Measurements from ENCODE around the gene NEURL3.

NEURL3 gene

GRCh38 chr2:96533292-96534073 lies 28.3 kb upstream of the NEURL3 start (continued):
- TF ChIP-seq ZNF423 (tag by site-specific recombination; IDR thresholded peaks at IDR 0.05) (no peak), MZF1 (tag by site-specific recombination; IDR thresholded peaks at IDR 0.05; ENCODE audit: borderline replicate concordance) (no peak), SP7 (tag by site-specific recombination; IDR thresholded peaks at IDR 0.05) (no peak), ZNF37A (tag by site-specific recombination; IDR thresholded peaks at IDR 0.05) (no peak), ZNF112 (tag by site-specific recombination; IDR thresholded peaks at IDR 0.05) (no peak), ZFP3 (tag by site-specific recombination; IDR thresholded peaks at IDR 0.05; ENCODE audit: low read depth) (no peak), ZBTB20 (tag by site-specific recombination; IDR thresholded peaks at IDR 0.05) (no peak), ZNF530 (tag by site-specific recombination; IDR thresholded peaks at IDR 0.05; ENCODE audit: low read depth) (no peak), GLIS2 (tag by site-specific recombination; IDR thresholded peaks at IDR 0.05) (peak; percentile 14; the same call in 1 of the 2 replicates), ZNF514 (tag by site-specific recombination; IDR thresholded peaks at IDR 0.05) (no peak)

DNA sequence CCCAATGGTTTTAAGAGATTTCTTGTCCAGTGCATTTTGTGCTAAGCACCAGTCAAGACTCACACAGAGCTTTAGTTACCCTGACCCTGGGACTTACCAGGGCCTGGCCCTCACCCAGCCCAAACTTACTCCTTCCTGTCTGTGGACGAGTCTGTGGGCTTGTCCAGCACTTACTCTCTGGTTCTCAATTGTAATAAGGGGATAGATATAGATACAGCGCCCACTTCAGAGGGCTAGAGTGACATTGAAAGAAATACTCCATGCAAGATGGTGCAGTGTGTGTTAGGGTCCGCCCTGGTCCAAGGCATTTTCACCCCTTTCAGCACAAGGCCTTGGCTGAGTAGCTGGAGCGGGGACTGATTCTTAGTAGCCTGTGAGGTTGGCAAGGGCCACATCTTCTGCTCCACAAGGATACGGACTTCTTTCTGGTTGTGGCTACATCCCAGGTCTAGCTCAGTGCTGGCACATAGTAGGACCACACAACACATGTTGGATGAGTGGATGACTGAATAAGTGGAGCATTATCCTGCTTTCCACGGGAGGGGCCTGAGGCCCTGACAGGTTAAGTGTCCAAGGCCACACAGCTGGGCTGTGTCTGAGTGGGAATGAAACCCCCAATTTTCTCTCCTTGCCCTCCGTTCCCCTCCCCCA lies 27.6 kb upstream of the NEURL3 start:
- CTCF ChIA-PET = interaction anchor here (1.0 to 4.9 kb wide), 7 partner anchors 12 to 540 kb away, joined by 3 to 27 read pairs (median 4); partner anchors contain the start of genes CIAO1 and TMEM127
- Histone ChIP-seq H3K36me3 (ENCODE audit: control insufficient read depth in 2 of 2, insufficient read depth in 1 of 2, low read length in 2 of 2) (no peaks in the 10 kb centered on the region), H3K4me1 (ENCODE audit: control insufficient read depth, insufficient read depth, low read length) (peaks cover 36% of the 10 kb centered on the region), H3K4me3 (ENCODE audit: low read depth, low read length) (no peak overlapping the region), H3K9me3 (ENCODE audit: control insufficient read depth, insufficient read depth, low read depth, low read length) (no peaks in the 10 kb centered on the region), H3K27ac (ENCODE audit: extremely low read depth, low read depth, low read length) (peak overlapping the region; percentile 63)
- TF ChIP-seq SP3 (tag by site-specific recombination; IDR thresholded peaks at IDR 0.05) = no peak
- peak; percentile 27; the same call in 1 of the 2 replicates for TF ChIP-seq ZNF600 (tag by site-specific recombination; IDR thresholded peaks at IDR 0.05)
- POLR2A ChIA-PET = interaction anchor here (1.0 kb wide), 1 partner anchor 325 kb away, joined by 3 read pairs; the partner anchor contains the start of gene STARD7

GRCh38 chr2:96531872-96532505 lies 26.8 kb upstream of the NEURL3 start:
- Histone ChIP-seq H3K27ac (ENCODE audit: extremely low read depth, low read depth, low read length) (peak overlapping the region; percentile 63), H3K36me3 (ENCODE audit: control insufficient read depth in 2 of 2, insufficient read depth in 1 of 2, low read length in 2 of 2) (no peaks in the 10 kb centered on the region), H3K4me3 (ENCODE audit: low read depth, low read length) (peak overlapping the region; percentile 33), H3K9me3 (ENCODE audit: control insufficient read depth, insufficient read depth, low read depth, low read length) (no peaks in the 10 kb centered on the region), H3K4me1 (ENCODE audit: control insufficient read depth, insufficient read depth, low read length) (peaks cover 36% of the 10 kb centered on the region)
- CTCF ChIA-PET = interaction anchor here (0.6 to 4.9 kb wide), 6 partner anchors 12 to 231 kb away, joined by 3 to 27 read pairs (median 3); no protein-coding TSS in a partner anchor
- POLR2A ChIA-PET = interaction anchor here (0.7 to 1.0 kb wide), 3 partner anchors 8 to 324 kb away, joined by 3 read pairs; partner anchors contain the start of gene STARD7
- TF ChIP-seq ZNF843 (tag by site-specific recombination; IDR thresholded peaks at IDR 0.05) = peak; percentile 93
- no peak; the same call in 1 of the 2 replicates for TF ChIP-seq ZNF501 (tag by site-specific recombination; IDR thresholded peaks at IDR 0.05)
- peak; percentile 80 for TF ChIP-seq KLF9 (tag by site-specific recombination; IDR thresholded peaks at IDR 0.05; ENCODE audit: low read depth)
- no peak for TF ChIP-seq ZNF785 (tag by site-specific recombination; IDR thresholded peaks at IDR 0.05)
- TF ChIP-seq ZNF26 (tag by site-specific recombination; IDR thresholded peaks at IDR 0.05) = no peak
- TF ChIP-seq SETDB1 (IDR thresholded peaks at IDR 0.05; ENCODE audit: insufficient read length, low read length) = no peak
- TF ChIP-seq TRIM28 (IDR thresholded peaks at IDR 0.05; ENCODE audit: borderline replicate concordance, low read length) = no peak
- peak; percentile 56 for TF ChIP-seq ZNF76 (tag by site-specific recombination; IDR thresholded peaks at IDR 0.05; ENCODE audit: borderline replicate concordance, low read depth)
- TF ChIP-seq, protein P1, sequence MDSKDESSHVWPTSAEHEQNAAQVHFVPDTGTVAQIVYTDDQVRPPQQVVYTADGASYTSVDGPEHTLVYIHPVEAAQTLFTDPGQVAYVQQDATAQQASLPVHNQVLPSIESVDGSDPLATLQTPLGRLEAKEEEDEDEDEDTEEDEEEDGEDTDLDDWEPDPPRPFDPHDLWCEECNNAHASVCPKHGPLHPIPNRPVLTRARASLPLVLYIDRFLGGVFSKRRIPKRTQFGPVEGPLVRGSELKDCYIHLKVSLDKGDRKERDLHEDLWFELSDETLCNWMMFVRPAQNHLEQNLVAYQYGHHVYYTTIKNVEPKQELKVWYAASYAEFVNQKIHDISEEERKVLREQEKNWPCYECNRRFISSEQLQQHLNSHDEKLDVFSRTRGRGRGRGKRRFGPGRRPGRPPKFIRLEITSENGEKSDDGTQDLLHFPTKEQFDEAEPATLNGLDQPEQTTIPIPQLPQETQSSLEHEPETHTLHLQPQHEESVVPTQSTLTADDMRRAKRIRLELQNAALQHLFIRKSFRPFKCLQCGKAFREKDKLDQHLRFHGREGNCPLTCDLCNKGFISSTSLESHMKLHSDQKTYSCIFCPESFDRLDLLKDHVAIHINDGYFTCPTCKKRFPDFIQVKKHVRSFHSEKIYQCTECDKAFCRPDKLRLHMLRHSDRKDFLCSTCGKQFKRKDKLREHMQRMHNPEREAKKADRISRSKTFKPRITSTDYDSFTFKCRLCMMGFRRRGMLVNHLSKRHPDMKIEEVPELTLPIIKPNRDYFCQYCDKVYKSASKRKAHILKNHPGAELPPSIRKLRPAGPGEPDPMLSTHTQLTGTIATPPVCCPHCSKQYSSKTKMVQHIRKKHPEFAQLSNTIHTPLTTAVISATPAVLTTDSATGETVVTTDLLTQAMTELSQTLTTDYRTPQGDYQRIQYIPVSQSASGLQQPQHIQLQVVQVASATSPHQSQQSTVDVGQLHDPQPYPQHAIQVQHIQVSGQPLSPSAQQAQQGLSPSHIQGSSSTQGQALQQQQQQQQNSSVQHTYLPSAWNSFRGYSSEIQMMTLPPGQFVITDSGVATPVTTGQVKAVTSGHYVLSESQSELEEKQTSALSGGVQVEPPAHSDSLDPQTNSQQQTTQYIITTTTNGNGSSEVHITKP (tag by site-specific recombination; IDR thresholded peaks at IDR 0.05) = peak; percentile 87
- no peak for TF ChIP-seq ZFP3 (tag by site-specific recombination; IDR thresholded peaks at IDR 0.05; ENCODE audit: low read depth)
- TF ChIP-seq ZNF274 (IDR thresholded peaks at IDR 0.05; ENCODE audit: low read length) = no peak
- TF ChIP-seq ZNF274 (tag by site-specific recombination; IDR thresholded peaks at IDR 0.05; ENCODE audit: borderline replicate concordance) = no peak
- TF ChIP-seq, protein P2, sequence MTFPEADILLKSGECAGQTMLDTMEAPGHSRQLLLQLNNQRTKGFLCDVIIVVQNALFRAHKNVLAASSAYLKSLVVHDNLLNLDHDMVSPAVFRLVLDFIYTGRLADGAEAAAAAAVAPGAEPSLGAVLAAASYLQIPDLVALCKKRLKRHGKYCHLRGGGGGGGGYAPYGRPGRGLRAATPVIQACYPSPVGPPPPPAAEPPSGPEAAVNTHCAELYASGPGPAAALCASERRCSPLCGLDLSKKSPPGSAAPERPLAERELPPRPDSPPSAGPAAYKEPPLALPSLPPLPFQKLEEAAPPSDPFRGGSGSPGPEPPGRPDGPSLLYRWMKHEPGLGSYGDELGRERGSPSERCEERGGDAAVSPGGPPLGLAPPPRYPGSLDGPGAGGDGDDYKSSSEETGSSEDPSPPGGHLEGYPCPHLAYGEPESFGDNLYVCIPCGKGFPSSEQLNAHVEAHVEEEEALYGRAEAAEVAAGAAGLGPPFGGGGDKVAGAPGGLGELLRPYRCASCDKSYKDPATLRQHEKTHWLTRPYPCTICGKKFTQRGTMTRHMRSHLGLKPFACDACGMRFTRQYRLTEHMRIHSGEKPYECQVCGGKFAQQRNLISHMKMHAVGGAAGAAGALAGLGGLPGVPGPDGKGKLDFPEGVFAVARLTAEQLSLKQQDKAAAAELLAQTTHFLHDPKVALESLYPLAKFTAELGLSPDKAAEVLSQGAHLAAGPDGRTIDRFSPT (tag by site-specific recombination; IDR thresholded peaks at IDR 0.05) = peak; percentile 99

Measured in HEK293 (cell line).